K562 (cell line): ENCODE results near the gene SAMD4A. TPM values are rescaled to one million over a fixed set of nuclear protein-coding genes. Genes with fewer than 3 reads are reported as not detected.
A peak's percentile ranks its signal among the peaks of the same experiment; 100 is the strongest.

ENCODE experiments used
- FOS ChIP-seq: IDR thresholded peaks from 3 replicates; pipeline ENCODE4 v1.6.1; 2011; ENCODE audit not compliant: insufficient read length; ENCODE audit errors: extremely low read depth
- HEY1 ChIP-seq: fragments of 250-450 bp; sonication (Bioruptor Pico); IDR thresholded peaks from 2 replicates; pipeline ENCODE4 v1.5.0; 2020; ENCODE audit warnings: mild to moderate bottlenecking, moderate library complexity, borderline replicate concordance
- SIX5 ChIP-seq, 2 experiments: IDR thresholded peaks; 2 replicates each; pipeline ENCODE4 v1.6.1; 2011; ENCODE audit warnings: low read length in 2 of 2, borderline replicate concordance in 1 of 2, low read depth in 1 of 2, mild to moderate bottlenecking in 1 of 2, moderate library complexity in 1 of 2; ENCODE audit not compliant: insufficient read depth in 1 of 2
- THRB ChIP-seq: fragments of 450-650 bp; formaldehyde crosslinking; conservative IDR thresholded peaks from 2 replicates; pipeline ENCODE4 v1.4.0; 2022; ENCODE audit warnings: mild to moderate bottlenecking, missing genetic modification characterization
- ZFP36 ChIP-seq: fragments of 150-350 bp; IDR thresholded peaks from 2 replicates; pipeline ENCODE4 v1.6.1; 2018; ENCODE audit warnings: low read length, low read depth; ENCODE audit not compliant: partially characterized antibody
- ZNF134 ChIP-seq: fragments of 250-450 bp; sonication (Bioruptor Pico); conservative IDR thresholded peaks from 2 replicates; pipeline ENCODE4 v1.4.0; 2020
- ZNF609 ChIP-seq: sonication (generic); formaldehyde crosslinking; IDR thresholded peaks from 2 replicates; pipeline ENCODE4 v1.8.1; 2023; ENCODE audit warnings: missing genetic modification reagents, mild to moderate bottlenecking, borderline replicate concordance
- polyA plus RNA-seq, 8 experiments: library from polyadenylated mRNA; depleted of rRNA in 4 of 8; stranded (reverse) in 5 of 8; unstranded in 3 of 8; fragments of >200 nt; fragmentation: Nextera tagmentation in 2 of 8; fragmentation: Illumina TruSeq in 1 of 8; extraction: Ambion mirVana in 2 of 8; extraction: Trizol in 1 of 8; gene quantifications; 2 replicates each; pipeline versions ENCODE4 v1.2.1 to v1.2.3, GENCODE V29; 2011 to 2014; ENCODE audit warnings: inconsistent platforms in 1 of 8, missing spikeins in 1 of 8
- total RNA-seq, 7 experiments: library from RNA; depleted of rRNA in 6 of 7; stranded (reverse); fragments of >200 nt in 6 of 7; fragmentation: Illumina TruSeq in 2 of 7; extraction: Trizol in 2 of 7; gene quantifications; 2 replicates each; pipeline versions ENCODE4 v1.2.1 to v1.2.3, GENCODE V29; 2011 to 2021; ENCODE audit warnings: low replicate concordance in 1 of 7

The SAMD4A gene
- total and polyA plus RNA-seq, 9 of the 15 experiments (the other 6 are each of a cell fraction or from before 2014, with no cell fraction given) = 0.66 to 6.8 (median 3.3) TPM

GRCh38 chr14:54798465-54799124, 231.7 kb downstream of the SAMD4A start (continued):
- TF ChIP-seq THRB = no peak
- no peak for TF ChIP-seq FOS
- no peak for TF ChIP-seq SIX5 (IDR thresholded peaks at IDR 0.05; ENCODE audit: borderline replicate concordance in 1 of 2, insufficient read depth in 1 of 2, low read depth in 1 of 2, low read length in 2 of 2)
- 0 out of 2 replicates have a peak, but pooled peaks have one; percentile 29 for TF ChIP-seq ZNF134
- TF ChIP-seq ZFP36 = no peak
- TF ChIP-seq ZNF609 (CRISPR knock-in tag) = no peak
- TF ChIP-seq HEY1 (CRISPR knock-in tag) = no peak
